Uterus (tissue), 4 donors: ENCODE measurements around the gene CFAP61. TPM values are rescaled to one million over a fixed set of nuclear protein-coding genes. Genes with fewer than 3 reads are reported as not detected.

ENCODE experiments used
- DNase-seq, 2 donors: peaks; one replicate each; pipeline ENCODE4 v3.0.0-alpha.2; 2019 to 2020
- H3K27ac ChIP-seq, 2 donors: fragments of 200-600 bp; sonication (generic); 1 replicate in 1 of 2; 2 replicates in 1 of 2; pipeline ENCODE4 v1.5.1; 2016 to 2018
- H3K27me3 ChIP-seq, 2 donors: fragments of 200-600 bp; sonication (generic); one replicate each; pipeline ENCODE4 v1.5.1; 2018 to 2019; ENCODE audit warnings: control low read depth in 1 of 2
- H3K36me3 ChIP-seq, 2 donors: fragments of 200-600 bp; sonication (generic); one replicate each; pipeline ENCODE4 v1.5.1; 2019; ENCODE audit warnings: control low read depth in 1 of 2
- H3K4me1 ChIP-seq, 2 donors: fragments of 200-600 bp; sonication (generic); one replicate each; pipeline ENCODE4 v1.5.1; 2018 to 2019; ENCODE audit warnings: control low read depth in 1 of 2
- H3K4me3 ChIP-seq, 2 donors: fragments of 200-600 bp; sonication (generic); 1 replicate in 1 of 2; 2 replicates in 1 of 2; pipeline ENCODE4 v1.5.1; 2018 to 2019; ENCODE audit warnings: mild to moderate bottlenecking in 1 of 2
- H3K9me3 ChIP-seq, 2 donors: fragments of 200-600 bp; sonication (generic); one replicate each; pipeline ENCODE4 v1.5.1; 2019; ENCODE audit warnings: control low read depth in 1 of 2
- POLR2A ChIP-seq, 2 donors: fragments of 450-650 bp; IDR thresholded peaks; one replicate each; pipeline ENCODE4 v1.6.1; 2016; ENCODE audit warnings: antibody characterized with exemption in 2 of 2, mild to moderate bottlenecking in 1 of 2, moderate library complexity in 1 of 2
- intact Hi-C: fragments of 100-400 bp; cut with DNase I; formaldehyde crosslinking; loops from one replicate; pipeline ENCODE4 v1.15.1; 2023; ENCODE audit warnings: low total_unique reads
- total RNA-seq, 4 donors: library from RNA; depleted of rRNA in 3 of 4; stranded (reverse); fragments of >200 nt in 3 of 4; gene quantifications; one replicate each; pipeline versions ENCODE4 v1.1.0 to v1.2.4, GENCODE V29; 2014 to 2023
- TF ChIP-seq, protein P1 (sequence below), 4 experiments: fragments of 200-600 bp in 2 of 4; fragments of 450-650 bp in 2 of 4; sonication (generic) in 2 of 4; IDR thresholded peaks; one replicate each; pipeline ENCODE4 v1.5.1; 2016 to 2019; ENCODE audit warnings: antibody characterized with exemption in 4 of 4, mild to moderate bottlenecking in 2 of 4, moderate library complexity in 1 of 4
- donor health status: DM: yes; HTN: yes; CAD: no.

The CFAP61 gene
- total RNA-seq, 4 donors from 2014 or later = 3.0 to 8.2 (median 7.5) TPM; not detected in 1

GRCh38 chr20:20273286-20273685, 221.0 kb downstream of the CFAP61 start:
- Histone ChIP-seq H3K27me3 (no peaks in the 10 kb centered on the region), H3K27ac (no peak overlapping the region)

DNA sequence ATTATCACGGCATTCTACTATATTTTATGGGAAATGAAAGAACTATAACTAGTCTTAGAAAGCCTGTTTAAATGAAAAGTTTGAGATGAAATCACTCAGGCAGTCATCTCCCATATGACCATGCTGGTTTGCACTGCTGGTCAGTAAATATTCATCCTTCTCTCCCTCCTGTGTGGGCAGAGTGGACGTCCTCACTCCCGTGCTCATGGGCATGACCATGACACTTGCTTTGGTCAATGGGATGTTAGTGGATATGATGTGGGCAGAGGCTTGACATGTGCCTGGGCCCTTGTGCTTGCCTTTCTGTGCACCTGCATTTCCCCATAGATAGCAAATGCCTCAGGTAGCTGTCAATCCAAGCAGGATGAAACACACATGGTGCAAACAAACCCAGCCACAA, 222.5 kb downstream of the CFAP61 start:
- no peak for DNase-seq
- Histone ChIP-seq H3K4me1 (no peaks in the 10 kb centered on the region), H3K4me3 (no peak overlapping the region), H3K27me3 (no peaks in the 10 kb centered on the region), H3K9me3 (no peaks in the 10 kb centered on the region), H3K27ac (no peak overlapping the region), H3K36me3 (no peaks in the 10 kb centered on the region)
- TF ChIP-seq, protein P1, sequence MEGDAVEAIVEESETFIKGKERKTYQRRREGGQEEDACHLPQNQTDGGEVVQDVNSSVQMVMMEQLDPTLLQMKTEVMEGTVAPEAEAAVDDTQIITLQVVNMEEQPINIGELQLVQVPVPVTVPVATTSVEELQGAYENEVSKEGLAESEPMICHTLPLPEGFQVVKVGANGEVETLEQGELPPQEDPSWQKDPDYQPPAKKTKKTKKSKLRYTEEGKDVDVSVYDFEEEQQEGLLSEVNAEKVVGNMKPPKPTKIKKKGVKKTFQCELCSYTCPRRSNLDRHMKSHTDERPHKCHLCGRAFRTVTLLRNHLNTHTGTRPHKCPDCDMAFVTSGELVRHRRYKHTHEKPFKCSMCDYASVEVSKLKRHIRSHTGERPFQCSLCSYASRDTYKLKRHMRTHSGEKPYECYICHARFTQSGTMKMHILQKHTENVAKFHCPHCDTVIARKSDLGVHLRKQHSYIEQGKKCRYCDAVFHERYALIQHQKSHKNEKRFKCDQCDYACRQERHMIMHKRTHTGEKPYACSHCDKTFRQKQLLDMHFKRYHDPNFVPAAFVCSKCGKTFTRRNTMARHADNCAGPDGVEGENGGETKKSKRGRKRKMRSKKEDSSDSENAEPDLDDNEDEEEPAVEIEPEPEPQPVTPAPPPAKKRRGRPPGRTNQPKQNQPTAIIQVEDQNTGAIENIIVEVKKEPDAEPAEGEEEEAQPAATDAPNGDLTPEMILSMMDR (IDR thresholded peaks at IDR 0.05) = no peak
- intact Hi-C loops = no loop called here

More at GRCh38 chr20:20273286-20273685, 221.0 kb downstream of the CFAP61 start:
- no peak for DNase-seq
- TF ChIP-seq, protein P1 (IDR thresholded peaks at IDR 0.05) = no peak
- no peak for TF ChIP-seq POLR2A (IDR thresholded peaks at IDR 0.05)
- H3K36me3 ChIP-seq = no peaks in the 10 kb centered on the region
- no peaks in the 10 kb centered on the region for H3K9me3 ChIP-seq
- H3K4me3 ChIP-seq = no peak overlapping the region
- intact Hi-C loops = no loop called here
- H3K4me1 ChIP-seq = no peaks in the 10 kb centered on the region

DNA sequence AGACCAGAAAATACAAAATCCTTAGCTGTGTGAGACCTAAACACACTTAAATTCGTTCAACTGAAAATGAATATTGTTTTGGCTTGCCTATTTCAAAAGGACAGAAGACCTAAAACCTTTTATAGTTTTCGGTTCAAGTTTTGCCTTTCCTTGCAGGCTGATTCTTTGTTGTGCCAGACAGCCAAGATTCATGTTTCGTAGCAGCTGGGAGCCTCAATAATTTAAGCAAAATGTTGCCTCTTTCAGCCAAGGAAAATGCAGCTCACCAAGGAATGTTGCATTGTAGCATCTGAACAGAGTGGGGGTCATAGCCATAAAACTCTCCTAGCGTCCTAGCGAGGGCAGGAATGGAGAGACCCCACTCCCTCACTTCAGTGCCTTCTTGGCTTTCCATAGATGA, 223.3 kb downstream of the CFAP61 start:
- no peak overlapping the region for H3K27ac ChIP-seq
- H3K36me3 ChIP-seq = no peaks in the 10 kb centered on the region
- H3K9me3 ChIP-seq = peaks cover 0 to 3% of the 10 kb centered on the region in 2 donors
- no peak for DNase-seq
- no peaks in the 10 kb centered on the region for H3K4me1 ChIP-seq
- H3K27me3 ChIP-seq = no peaks in the 10 kb centered on the region
- no peak for TF ChIP-seq POLR2A (IDR thresholded peaks at IDR 0.05)
- TF ChIP-seq, protein P1 (IDR thresholded peaks at IDR 0.05) = no peak
- H3K4me3 ChIP-seq = no peak overlapping the region
- intact Hi-C loops = no loop called here

GRCh38 chr20:20276811-20277530, 224.6 kb downstream of the CFAP61 start:
- no peak for TF ChIP-seq POLR2A (IDR thresholded peaks at IDR 0.05)
- TF ChIP-seq, protein P1 (IDR thresholded peaks at IDR 0.05) = no peak
- H3K27ac ChIP-seq = no peak overlapping the region
- H3K4me3 ChIP-seq = no peak overlapping the region

GRCh38 chr20:20277894-20278335, 225.6 kb downstream of the CFAP61 start:
- DNase-seq = no peak
- H3K4me3 ChIP-seq = no peak overlapping the region
- TF ChIP-seq, protein P1 (IDR thresholded peaks at IDR 0.05) = no peak
- no peak for TF ChIP-seq POLR2A (IDR thresholded peaks at IDR 0.05)

More at GRCh38 chr20:20276811-20277530, 224.6 kb downstream of the CFAP61 start:
- Histone ChIP-seq H3K27me3 (no peaks in the 10 kb centered on the region), H3K4me1 (no peaks in the 10 kb centered on the region), H3K36me3 (no peaks in the 10 kb centered on the region), H3K9me3 (peaks cover 0 to 4% of the 10 kb centered on the region in 2 donors)
- no peak for DNase-seq
- intact Hi-C loops = no loop called here

More at GRCh38 chr20:20277894-20278335, 225.6 kb downstream of the CFAP61 start:
- Histone ChIP-seq H3K27me3 (no peaks in the 10 kb centered on the region), H3K4me1 (no peaks in the 10 kb centered on the region), H3K9me3 (peaks cover 0 to 4% of the 10 kb centered on the region in 2 donors), H3K27ac (no peak overlapping the region), H3K36me3 (no peaks in the 10 kb centered on the region)
- intact Hi-C loops = no loop called here
